Parathyroid adenoma (tissue), 2 donors: ENCODE data around the gene BHLHE41.

Source experiments
- H2AFZ ChIP-seq: fragments of 300-600 bp; sonication (generic); one replicate; pipeline ENCODE4 v1.7.0; 2017; ENCODE audit warnings: antibody characterized with exemption, mild to moderate bottlenecking
- H3K27ac ChIP-seq: fragments of 300-600 bp; sonication (generic); one replicate; pipeline ENCODE4 v1.7.0; 2017
- H3K27me3 ChIP-seq: fragments of 300-600 bp; sonication (generic); one replicate; pipeline ENCODE4 v1.7.0; 2017; ENCODE audit warnings: low read length; ENCODE audit not compliant: control insufficient read depth, insufficient read depth
- H3K36me3 ChIP-seq: fragments of 300-600 bp; sonication (generic); one replicate; pipeline ENCODE4 v1.7.0; 2017; ENCODE audit warnings: low read length; ENCODE audit not compliant: control insufficient read depth, insufficient read depth
- H3K4me1 ChIP-seq: fragments of 300-600 bp; sonication (generic); one replicate; pipeline ENCODE4 v1.7.0; 2017; ENCODE audit warnings: control low read depth
- H3K4me2 ChIP-seq: fragments of 300-600 bp; sonication (generic); one replicate; pipeline ENCODE4 v1.7.0; 2017; ENCODE audit warnings: low read length
- H3K4me3 ChIP-seq: fragments of 300-600 bp; sonication (generic); one replicate; pipeline ENCODE4 v1.7.0; 2017; ENCODE audit warnings: low read depth, low read length
- H3K79me2 ChIP-seq: fragments of 300-600 bp; sonication (generic); one replicate; pipeline ENCODE4 v1.7.0; 2017; ENCODE audit warnings: control low read depth
- H3K9ac ChIP-seq: fragments of 300-600 bp; sonication (generic); one replicate; pipeline ENCODE4 v1.7.0; 2017; ENCODE audit warnings: mild to moderate bottlenecking
- H3K9me3 ChIP-seq: fragments of 300-600 bp; sonication (generic); one replicate; pipeline ENCODE4 v1.7.0; 2017; ENCODE audit warnings: low read length; ENCODE audit not compliant: control insufficient read depth
- TF ChIP-seq, protein P1 (sequence below): fragments of 300-600 bp; sonication (generic); IDR thresholded peaks from one replicate; pipeline ENCODE4 v1.7.0; 2017; ENCODE audit warnings: antibody characterized with exemption, mild to moderate bottlenecking
- donor health status: primary hyperparathyroidism.

The BHLHE41 gene

GRCh38 chr12:26116829-26117715, 7.8 kb downstream of the BHLHE41 start:
- H3K27ac ChIP-seq: no peak overlapping the region
- TF ChIP-seq, protein P1, sequence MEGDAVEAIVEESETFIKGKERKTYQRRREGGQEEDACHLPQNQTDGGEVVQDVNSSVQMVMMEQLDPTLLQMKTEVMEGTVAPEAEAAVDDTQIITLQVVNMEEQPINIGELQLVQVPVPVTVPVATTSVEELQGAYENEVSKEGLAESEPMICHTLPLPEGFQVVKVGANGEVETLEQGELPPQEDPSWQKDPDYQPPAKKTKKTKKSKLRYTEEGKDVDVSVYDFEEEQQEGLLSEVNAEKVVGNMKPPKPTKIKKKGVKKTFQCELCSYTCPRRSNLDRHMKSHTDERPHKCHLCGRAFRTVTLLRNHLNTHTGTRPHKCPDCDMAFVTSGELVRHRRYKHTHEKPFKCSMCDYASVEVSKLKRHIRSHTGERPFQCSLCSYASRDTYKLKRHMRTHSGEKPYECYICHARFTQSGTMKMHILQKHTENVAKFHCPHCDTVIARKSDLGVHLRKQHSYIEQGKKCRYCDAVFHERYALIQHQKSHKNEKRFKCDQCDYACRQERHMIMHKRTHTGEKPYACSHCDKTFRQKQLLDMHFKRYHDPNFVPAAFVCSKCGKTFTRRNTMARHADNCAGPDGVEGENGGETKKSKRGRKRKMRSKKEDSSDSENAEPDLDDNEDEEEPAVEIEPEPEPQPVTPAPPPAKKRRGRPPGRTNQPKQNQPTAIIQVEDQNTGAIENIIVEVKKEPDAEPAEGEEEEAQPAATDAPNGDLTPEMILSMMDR: no peak
- no peak overlapping the region for H3K9ac ChIP-seq
- peaks cover 4% of the 10 kb centered on the region for H3K4me1 ChIP-seq
- H3K4me3 ChIP-seq: no peak overlapping the region
- H3K27me3 ChIP-seq: no peaks in the 10 kb centered on the region
- H2AFZ ChIP-seq: no peak overlapping the region
- H3K9me3 ChIP-seq: no peaks in the 10 kb centered on the region
- H3K79me2 ChIP-seq: no peaks in the 10 kb centered on the region
- no peak overlapping the region for H3K4me2 ChIP-seq
- H3K36me3 ChIP-seq: no peaks in the 10 kb centered on the region

- Histone ChIP-seq H3K9me3 (no peaks in the 10 kb centered on the region), H3K27me3 (no peaks in the 10 kb centered on the region), H3K4me2 (peak overlapping the region; percentile 85), H3K4me3 (peak overlapping the region; percentile 73), H3K4me1 (peaks cover 4% of the 10 kb centered on the region), H3K9ac (no peak overlapping the region), H3K36me3 (no peaks in the 10 kb centered on the region), H3K27ac (peak overlapping the region; percentile 3), H2AFZ (peak overlapping the region; percentile 92), H3K79me2 (no peaks in the 10 kb centered on the region)
- TF ChIP-seq, protein P1: no peak
Measured at GRCh38 chr12:26114720-26115401, 10.0 kb downstream of the BHLHE41 start.

- Histone ChIP-seq H3K36me3 (no peaks in the 10 kb centered on the region), H3K79me2 (no peaks in the 10 kb centered on the region), H3K4me2 (peak overlapping the region; percentile 85), H3K27me3 (no peaks in the 10 kb centered on the region), H3K4me1 (peaks cover 4% of the 10 kb centered on the region), H2AFZ (peak overlapping the region; percentile 92), H3K4me3 (peak overlapping the region; percentile 73), H3K27ac (peak overlapping the region; percentile 72), H3K9me3 (no peaks in the 10 kb centered on the region), H3K9ac (no peak overlapping the region)
- TF ChIP-seq, protein P1: peak; percentile 20
Measured at GRCh38 chr12:26113853-26114719, 10.8 kb downstream of the BHLHE41 start.

- Histone ChIP-seq H3K4me1 (peaks cover 4% of the 10 kb centered on the region), H3K9me3 (no peaks in the 10 kb centered on the region), H3K36me3 (no peaks in the 10 kb centered on the region), H3K4me3 (peak overlapping the region; percentile 73), H3K9ac (no peak overlapping the region), H2AFZ (no peak overlapping the region), H3K27ac (no peak overlapping the region), H3K4me2 (peak overlapping the region; percentile 85), H3K27me3 (no peaks in the 10 kb centered on the region), H3K79me2 (no peaks in the 10 kb centered on the region)
- TF ChIP-seq, protein P1: no peak
Measured at GRCh38 chr12:26113181-26113654, 11.6 kb downstream of the BHLHE41 start.
